CD8-positive, alpha-beta memory T cell (primary cell): ENCODE data around the gene WIPF3. TPM values are rescaled to one million over a fixed set of nuclear protein-coding genes. Genes with fewer than 3 reads are reported as not detected.
"Not testable (repeated sequence)": the region's sequence is repeated elsewhere in the genome, so short reads cannot be mapped to it uniquely, and the experiment has no call there.

Experiments used
- CTCF ChIA-PET: fragments of 350-600 bp; sonication (Branson Sonifier 250); formaldehyde crosslinking; loops from one replicate; lab custom pipeline; 2021; ENCODE audit warnings: antibody characterized with exemption; lab: Charles Lee
- POLR2A ChIA-PET: fragments of 350-600 bp; sonication (Branson Sonifier 250); formaldehyde crosslinking; loops from one replicate; lab custom pipeline; 2021; ENCODE audit warnings: antibody characterized with exemption; lab: Charles Lee
- DNase-seq, 5 donors: peaks; one replicate each; pipeline versions ENCODE4 v3.0.0 to v3.0.0-alpha.2; 2020 to 2022; ENCODE audit warnings: mixed read lengths in 1 of 5
- H3K27ac ChIP-seq: one replicate; pipeline ENCODE4 v1.7.0; 2013; ENCODE audit warnings: low read depth, mild to moderate bottlenecking, low read length, moderate library complexity
- H3K27me3 ChIP-seq: 2 replicates; pipeline ENCODE4 v1.7.0; 2013; ENCODE audit warnings: low read length, mild to moderate bottlenecking; ENCODE audit not compliant: insufficient read depth, poor library complexity, severe bottlenecking
- H3K36me3 ChIP-seq: 2 replicates; pipeline ENCODE4 v1.7.0; 2013; ENCODE audit warnings: mild to moderate bottlenecking, low read length, moderate library complexity; ENCODE audit not compliant: insufficient read depth
- H3K4me1 ChIP-seq: 2 replicates; pipeline ENCODE4 v1.7.0; 2013; ENCODE audit warnings: mild to moderate bottlenecking, low read length, moderate library complexity; ENCODE audit not compliant: insufficient read depth
- H3K4me3 ChIP-seq: 2 replicates; pipeline ENCODE4 v1.7.0; 2013; ENCODE audit warnings: mild to moderate bottlenecking, low read length
- H3K9me3 ChIP-seq: 2 replicates; pipeline ENCODE4 v1.7.0; 2013; ENCODE audit warnings: mild to moderate bottlenecking, low read length
- H3K27ac Mint-ChIP-seq, 8 donors: one replicate each; pipeline ENCODE4 v1.8.0; 2020 to 2021; ENCODE audit warnings: mixed read lengths in 8 of 8, mild to moderate bottlenecking in 6 of 8, inconsistent platforms in 3 of 8, moderate library complexity in 3 of 8
- H3K27me3 Mint-ChIP-seq, 2 donors: one replicate each; pipeline ENCODE4 v1.8.0; 2020 to 2021; ENCODE audit warnings: mixed read lengths in 2 of 2, mild to moderate bottlenecking in 1 of 2, moderate library complexity in 1 of 2
- H3K36me3 Mint-ChIP-seq, 3 donors: one replicate each; pipeline ENCODE4 v1.8.0; 2020 to 2021; ENCODE audit warnings: mixed read lengths in 3 of 3, inconsistent platforms in 1 of 3, mild to moderate bottlenecking in 1 of 3
- H3K4me1 Mint-ChIP-seq, 3 donors: one replicate each; pipeline ENCODE4 v1.8.0; 2020 to 2021; ENCODE audit warnings: mixed read lengths in 3 of 3, inconsistent platforms in 1 of 3, mild to moderate bottlenecking in 1 of 3
- H3K4me3 Mint-ChIP-seq, 7 donors: one replicate each; pipeline ENCODE4 v1.8.0; 2020 to 2021; ENCODE audit warnings: mixed read lengths in 7 of 7, mild to moderate bottlenecking in 6 of 7, moderate library complexity in 4 of 7, inconsistent platforms in 2 of 7
- H3K9me3 Mint-ChIP-seq, 5 donors: one replicate each; pipeline ENCODE4 v1.8.0; 2020 to 2022; ENCODE audit warnings: mixed read lengths in 5 of 5, mild to moderate bottlenecking in 3 of 5, moderate library complexity in 2 of 5, inconsistent platforms in 1 of 5
- polyA plus RNA-seq: library from polyadenylated mRNA; unstranded; fragments of 300-500 nt; fragmentation: Illumina TruSeq; gene quantifications from one replicate; pipeline ENCODE4 v1.2.3, GENCODE V29; 2021
- total RNA-seq, 2 experiments: library from RNA; stranded (reverse); gene quantifications; one replicate each; pipeline ENCODE4 v1.2.3, GENCODE V29; 2021

The WIPF3 gene
- total and polyA plus RNA-seq, 3 experiments from 2014 or later, result not detected

GRCh38 chr7:29957521-29958310 lies 151.4 kb downstream of the WIPF3 start:
- H3K4me3 Mint-ChIP-seq, result no peak overlapping the region
- H3K27ac ChIP-seq, result no peak overlapping the region
- H3K27me3 Mint-ChIP-seq, result peaks cover 8 to 18% of the 10 kb centered on the region in 2 donors
- no peaks in the 10 kb centered on the region for H3K9me3 Mint-ChIP-seq
- H3K36me3 Mint-ChIP-seq, result no peaks in the 10 kb centered on the region
- CTCF ChIA-PET, result interaction anchor here (1.4 kb wide), 1 partner anchor 10 kb away, joined by 5 read pairs; no protein-coding TSS in a partner anchor
- peak overlapping the region in 1 of 8 donors; percentile 52 for H3K27ac Mint-ChIP-seq
- no peak for DNase-seq
- H3K4me3 ChIP-seq, result no peak overlapping the region
- H3K4me1 Mint-ChIP-seq, result peaks cover 10 to 12% (median 12%) of the 10 kb centered on the region in 3 donors
- H3K36me3 ChIP-seq, result no peaks in the 10 kb centered on the region
- POLR2A ChIA-PET, result no interaction called here
- H3K27me3 ChIP-seq, result no peaks in the 10 kb centered on the region
- peaks cover 9% of the 10 kb centered on the region for H3K4me1 ChIP-seq
- H3K9me3 ChIP-seq, result no peaks in the 10 kb centered on the region

- no peak overlapping the region for H3K27ac Mint-ChIP-seq
- H3K27me3 ChIP-seq, result no peaks in the 10 kb centered on the region
- no peaks in the 10 kb centered on the region for H3K9me3 ChIP-seq
- no peaks in the 10 kb centered on the region for H3K36me3 ChIP-seq
- H3K27me3 Mint-ChIP-seq, result peaks cover 11 to 22% of the 10 kb centered on the region in 2 donors
- peaks cover 10 to 12% (median 12%) of the 10 kb centered on the region in 3 donors for H3K4me1 Mint-ChIP-seq
- no peak overlapping the region for H3K27ac ChIP-seq
- DNase-seq, result no peak
- H3K4me3 ChIP-seq, result no peak overlapping the region
- H3K36me3 Mint-ChIP-seq, result no peaks in the 10 kb centered on the region
- H3K4me1 ChIP-seq, result peaks cover 9% of the 10 kb centered on the region
- CTCF ChIA-PET, result interaction anchor here (1.4 kb wide), 1 partner anchor 9 kb away, joined by 5 read pairs; no protein-coding TSS in a partner anchor
- POLR2A ChIA-PET, result interaction anchor here (0.6 kb wide), 1 partner anchor 26 kb away, joined by 3 read pairs; no protein-coding TSS in a partner anchor
- H3K9me3 Mint-ChIP-seq, result no peaks in the 10 kb centered on the region
- H3K4me3 Mint-ChIP-seq, result no peak overlapping the region
Observed at GRCh38 chr7:29958667-29959358, 152.5 kb downstream of the WIPF3 start.

DNA sequence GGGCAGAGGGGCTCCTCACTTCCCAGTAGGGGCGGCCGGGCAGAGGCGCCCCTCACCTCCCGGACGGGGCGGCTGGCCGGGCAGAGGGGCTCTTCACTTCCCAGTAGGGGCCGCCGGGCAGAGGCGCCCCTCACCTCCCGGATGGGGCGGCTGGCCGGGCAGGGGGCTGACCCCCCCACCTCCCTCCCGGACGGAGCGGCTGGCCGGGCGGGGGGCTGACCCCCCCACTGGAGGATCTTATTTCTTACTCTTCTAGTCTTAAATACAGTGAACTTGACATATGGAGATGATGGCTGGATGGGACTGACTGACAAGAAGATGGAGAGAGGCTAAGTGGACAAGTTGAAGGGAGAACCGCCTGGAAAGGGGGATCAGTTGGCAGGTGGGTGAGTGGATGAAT lies 155.3 kb downstream of the WIPF3 start:
- H3K27me3 ChIP-seq, H3K9me3 ChIP-seq, H3K27ac ChIP-seq, H3K36me3 ChIP-seq, CTCF ChIA-PET, H3K4me1 ChIP-seq, H3K9me3 Mint-ChIP-seq, DNase-seq, H3K36me3 Mint-ChIP-seq, H3K27ac Mint-ChIP-seq, H3K4me3 Mint-ChIP-seq, H3K4me3 ChIP-seq, POLR2A ChIA-PET, H3K4me1 Mint-ChIP-seq: not testable (repeated sequence)
- peaks cover 10 to 25% of the 10 kb centered on the region in 2 donors for H3K27me3 Mint-ChIP-seq

DNA sequence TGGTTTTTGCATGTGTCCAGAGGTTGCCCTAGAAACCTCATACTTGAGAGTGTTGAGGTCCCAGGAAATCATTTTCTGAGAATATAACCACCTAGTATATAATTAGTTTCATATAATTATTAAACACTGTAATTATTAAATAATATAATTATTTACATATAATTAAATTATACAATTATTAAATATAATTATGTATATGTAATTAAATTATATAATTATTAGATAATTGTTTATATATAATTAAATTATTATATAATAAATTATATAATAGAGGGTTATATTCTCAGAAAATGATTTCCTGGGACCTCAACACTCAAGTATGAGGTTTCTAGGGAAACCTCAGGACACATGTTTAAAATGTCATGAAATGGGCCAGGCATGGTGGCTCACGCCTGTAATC lies 155.7 kb downstream of the WIPF3 start:
- Mint-ChIP-seq H3K27ac (no peak overlapping the region), H3K36me3 (no peaks in the 10 kb centered on the region), H3K4me1 (peaks cover 0 to 3% (median 0%) of the 10 kb centered on the region in 3 donors), H3K4me3 (no peak overlapping the region), H3K27me3 (peaks cover 10 to 25% of the 10 kb centered on the region in 2 donors), H3K9me3 (no peaks in the 10 kb centered on the region)
- ChIA-PET CTCF (no interaction called here), POLR2A (no interaction called here)
- H3K9me3 ChIP-seq, result no peaks in the 10 kb centered on the region
- H3K4me1 ChIP-seq, result no peaks in the 10 kb centered on the region
- DNase-seq, result no peak
- H3K27ac ChIP-seq, result no peak overlapping the region
- H3K27me3 ChIP-seq, result no peaks in the 10 kb centered on the region
- no peak overlapping the region for H3K4me3 ChIP-seq
- no peaks in the 10 kb centered on the region for H3K36me3 ChIP-seq

DNA sequence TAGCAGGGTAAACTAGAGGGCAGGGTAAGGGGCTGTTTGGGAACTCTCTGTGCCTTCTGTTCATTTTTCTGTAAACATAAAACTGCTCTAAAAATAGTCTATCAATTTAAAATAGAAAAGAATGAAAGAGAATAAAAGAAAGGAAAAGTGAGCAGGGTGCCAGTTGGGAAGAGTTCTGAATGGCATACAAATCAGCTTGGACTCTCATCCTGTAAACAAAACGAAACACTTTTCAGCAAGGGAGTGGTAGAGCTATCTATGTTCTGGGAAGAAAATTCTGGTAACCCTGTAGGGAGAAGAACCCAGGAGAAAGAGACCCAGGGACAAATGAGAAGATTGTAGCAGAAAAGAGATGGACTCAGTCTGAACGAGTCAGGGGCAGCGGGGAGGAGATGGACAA lies 158.7 kb downstream of the WIPF3 start:
- POLR2A ChIA-PET, result interaction anchor here (0.5 kb wide), 1 partner anchor 290 kb away, joined by 3 read pairs; no protein-coding TSS in a partner anchor
- no peaks in the 10 kb centered on the region for H3K36me3 Mint-ChIP-seq
- Histone ChIP-seq H3K27me3 (no peaks in the 10 kb centered on the region), H3K36me3 (no peaks in the 10 kb centered on the region), H3K4me3 (no peak overlapping the region), H3K27ac (no peak overlapping the region), H3K9me3 (no peaks in the 10 kb centered on the region), H3K4me1 (no peaks in the 10 kb centered on the region)
- DNase-seq, result no peak
- H3K27me3 Mint-ChIP-seq, result peaks cover 4 to 28% of the 10 kb centered on the region in 2 donors
- CTCF ChIA-PET, result interaction anchor here (1.5 kb wide), 1 partner anchor 13 kb away, joined by 3 read pairs; no protein-coding TSS in a partner anchor
- no peak overlapping the region for H3K4me3 Mint-ChIP-seq
- H3K27ac Mint-ChIP-seq, result no peak overlapping the region
- peaks cover 7 to 14% (median 7%) of the 10 kb centered on the region in 3 donors for H3K4me1 Mint-ChIP-seq
- H3K9me3 Mint-ChIP-seq, result no peaks in the 10 kb centered on the region

Other genes with a start within 250 kb of the WIPF3 start
- gene PRR15, start 242.7 kb upstream of the WIPF3 start, total RNA-seq, result not detected
- not detected for gene PRR15, start 242.7 kb upstream of the WIPF3 start, polyA plus RNA-seq
- 1 to 10 TPM; 3.5 to 4.3 TPM for gene SCRN1, start 183.3 kb downstream of the WIPF3 start, total RNA-seq
- gene SCRN1, start 183.3 kb downstream of the WIPF3 start, polyA plus RNA-seq, result 13.9 TPM
- 1 to 10 TPM; 4.1 to 4.6 TPM for gene FKBP14, start 220.2 kb downstream of the WIPF3 start, total RNA-seq
- 1.2 TPM for gene FKBP14, start 220.2 kb downstream of the WIPF3 start, polyA plus RNA-seq
- 1 to 10 TPM; 9.0 to 10.0 TPM for gene PLEKHA8, start 221.9 kb downstream of the WIPF3 start, total RNA-seq
- 3.7 TPM for gene PLEKHA8, start 221.9 kb downstream of the WIPF3 start, polyA plus RNA-seq